Measurements from ENCODE around the gene HABP4. TPM values are rescaled to one million over a fixed set of nuclear protein-coding genes. Genes with fewer than 3 reads are reported as not detected.
A peak's percentile ranks its signal among the peaks of the same experiment; 100 is the strongest.

HABP4 gene
- total and polyA plus RNA-seq, 9 of the 15 experiments (the other 6 are each of a cell fraction or from before 2014, with no cell fraction given), result 0.38 to 2.4 (median 1.9) TPM

GRCh38 chr9:96449845-96450612, at the start of gene HABP4 (continued):
- TF ChIP-seq MNT (conservative IDR thresholded peaks at IDR 0.05) (no peak), ZKSCAN1 (IDR thresholded peaks at IDR 0.05; ENCODE audit: low read depth, low read length) (no peak), ZNF766 (CRISPR knock-in tag; conservative IDR thresholded peaks at IDR 0.05) (no peak), LARP7 (IDR thresholded peaks at IDR 0.05) (no peak), ZNF592 (IDR thresholded peaks at IDR 0.05) (0 out of 2 replicates have a peak, but pooled peaks have one; percentile 28), MEF2D (tag; conservative IDR thresholded peaks at IDR 0.05; ENCODE audit: low read depth) (no peak), TSHZ1 (CRISPR knock-in tag; IDR thresholded peaks at IDR 0.05) (no peak), KAT2B (IDR thresholded peaks at IDR 0.05; ENCODE audit: low read depth, low read length) (no peak), POLR2G (IDR thresholded peaks at IDR 0.05; ENCODE audit: low read depth, low read length) (peak; percentile 75), HLTF (IDR thresholded peaks at IDR 0.05) (no peak), ZNF609 (CRISPR knock-in tag; IDR thresholded peaks at IDR 0.05; ENCODE audit: borderline replicate concordance) (no peak)
